ENCODE results near the gene PSMC3IP.

PSMC3IP gene

GRCh38 chr17:42585353-42585752 is 7.8 kb upstream of the PSMC3IP start:
- DNase-seq (ENCODE audit: low read depth, low spot score): no peak

GRCh38 chr17:42584880-42585279 is 7.4 kb upstream of the PSMC3IP start:
- DNase-seq (ENCODE audit: low read depth, low spot score): no peak

- no peak for DNase-seq (ENCODE audit: low read depth, low spot score)
Measured at GRCh38 chr17:42581744-42582270, 4.3 kb upstream of the PSMC3IP start.

- no peak for DNase-seq (ENCODE audit: low read depth, low spot score)
Measured at GRCh38 chr17:42579794-42580551, 2.4 kb upstream of the PSMC3IP start.

- DNase-seq (ENCODE audit: low read depth, low spot score): peak; percentile 75
Measured at GRCh38 chr17:42578282-42578869, 847 bp upstream of the PSMC3IP start.

GRCh38 chr17:42577140-42577531 is 393 bp downstream of the PSMC3IP start:
- DNase-seq (ENCODE audit: low read depth, low spot score): no peak

- DNase-seq (ENCODE audit: low read depth, low spot score): no peak
Measured at GRCh38 chr17:42574463-42574862, 3.1 kb downstream of the PSMC3IP start.

GRCh38 chr17:42573095-42573494 is 4.4 kb downstream of the PSMC3IP start:
- no peak for DNase-seq (ENCODE audit: low read depth, low spot score)

- no peak for DNase-seq (ENCODE audit: low read depth, low spot score)
Measured at GRCh38 chr17:42571435-42572225, 5.9 kb downstream of the PSMC3IP start.

GRCh38 chr17:42568341-42569111 is 9.0 kb downstream of the PSMC3IP start:
- DNase-seq (ENCODE audit: low read depth, low spot score): no peak

GRCh38 chr17:42566883-42567573 is 10.5 kb downstream of the PSMC3IP start, which contains the start of gene MLX:
Gene MLX (plus strand): TSS chr17:42567100. CDS start chr17:42567125, 25 bp downstream.
- DNase-seq (ENCODE audit: low read depth, low spot score): no peak

- no peak for DNase-seq (ENCODE audit: low read depth, low spot score)
Measured at GRCh38 chr17:42566215-42566882, 11.2 kb downstream of the PSMC3IP start.

- no peak for DNase-seq (ENCODE audit: low read depth, low spot score)
Measured at GRCh38 chr17:42565523-42566214, 11.9 kb downstream of the PSMC3IP start.

- DNase-seq (ENCODE audit: low read depth, low spot score): no peak
Measured at GRCh38 chr17:42564815-42565522, 12.6 kb downstream of the PSMC3IP start.

- DNase-seq (ENCODE audit: low read depth, low spot score): no peak
Measured at GRCh38 chr17:42563950-42564349, 13.6 kb downstream of the PSMC3IP start.

- DNase-seq (ENCODE audit: low read depth, low spot score): no peak
Measured at GRCh38 chr17:42563543-42563942, 14.0 kb downstream of the PSMC3IP start.

GRCh38 chr17:42563143-42563509 is 14.4 kb downstream of the PSMC3IP start:
- DNase-seq (ENCODE audit: low read depth, low spot score): no peak

- no peak for DNase-seq (ENCODE audit: low read depth, low spot score)
Measured at GRCh38 chr17:42562388-42563142, 15.0 kb downstream of the PSMC3IP start.

Measured in iPS DF 19.7 (cell line).